Measurements from ENCODE around the gene PRKD2.

DNA sequence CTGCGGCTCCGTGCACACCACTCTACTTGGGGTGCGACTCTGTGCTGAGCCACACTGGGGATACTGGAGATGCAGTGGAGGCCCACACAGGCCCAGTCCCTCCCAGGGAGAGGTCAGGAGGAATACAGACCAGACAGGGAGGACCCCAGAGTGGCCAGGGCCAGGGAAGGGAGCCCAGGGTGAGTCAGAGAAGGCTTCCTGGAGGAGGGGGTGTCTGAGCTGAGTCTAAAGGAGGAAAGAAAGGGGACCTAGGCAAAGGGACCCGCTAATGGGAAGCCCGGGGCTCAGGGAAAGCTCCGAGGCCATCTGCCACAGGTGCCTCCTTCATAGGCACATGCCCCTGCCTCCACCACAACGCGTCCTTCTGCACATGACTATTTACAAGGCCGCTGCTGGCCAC, 13.3 kb upstream of the PRKD2 start:
- TF ChIP-seq EZH2phosphoT487 (IDR thresholded peaks at IDR 0.05; ENCODE audit: insufficient read depth, low read depth) (no peak), EZH2 (IDR thresholded peaks at IDR 0.05; ENCODE audit: insufficient read depth, poor library complexity, severe bottlenecking) (no peak)

Data from GM23248 (cell line).